ENCODE data around the gene NRG2. TPM values are rescaled to one million over a fixed set of nuclear protein-coding genes. Genes with fewer than 3 reads are reported as not detected.

Gene NRG2
- total RNA-seq, 1 donor from 2014 or later: 4.1 TPM

DNA sequence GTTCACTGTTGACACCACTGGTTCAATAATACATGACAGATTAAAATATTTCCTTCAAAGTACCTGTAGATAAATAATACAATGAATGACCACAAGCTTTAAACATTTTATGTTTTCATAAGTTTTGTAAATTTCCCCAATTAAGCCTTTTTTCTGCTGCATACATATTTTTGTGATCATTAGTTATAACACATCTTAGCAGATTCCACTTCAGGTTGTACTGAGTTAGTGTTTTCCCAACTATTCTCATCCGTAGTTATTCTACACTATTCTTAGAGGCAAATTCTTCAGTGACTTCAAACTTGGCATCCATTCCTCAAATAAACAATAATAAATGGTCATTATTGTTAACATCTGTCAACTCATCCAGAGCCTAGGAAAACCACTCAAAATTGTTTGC lies 100.9 kb downstream of the NRG2 start:
- no peak for DNase-seq

DNA sequence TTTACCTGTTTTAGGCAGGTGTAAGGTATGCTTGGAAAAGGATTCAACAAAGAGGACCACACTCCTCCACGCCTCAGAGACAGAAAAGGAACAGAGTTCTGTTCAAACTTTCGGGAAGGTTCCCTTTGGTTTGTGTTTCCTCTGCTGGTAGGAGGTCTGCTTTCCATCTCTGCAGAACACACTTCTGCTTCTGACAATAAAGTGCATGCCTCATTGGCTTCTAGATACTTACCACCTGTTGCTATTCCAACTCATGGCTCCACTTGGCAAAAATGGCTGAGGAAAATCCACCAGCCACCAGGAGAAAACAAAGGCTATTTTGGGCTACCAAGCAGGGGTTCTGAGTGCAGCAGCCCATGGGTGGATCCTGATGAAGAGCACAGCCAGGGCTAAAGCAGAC lies 112.7 kb downstream of the NRG2 start:
- DNase-seq: no peak

DNA sequence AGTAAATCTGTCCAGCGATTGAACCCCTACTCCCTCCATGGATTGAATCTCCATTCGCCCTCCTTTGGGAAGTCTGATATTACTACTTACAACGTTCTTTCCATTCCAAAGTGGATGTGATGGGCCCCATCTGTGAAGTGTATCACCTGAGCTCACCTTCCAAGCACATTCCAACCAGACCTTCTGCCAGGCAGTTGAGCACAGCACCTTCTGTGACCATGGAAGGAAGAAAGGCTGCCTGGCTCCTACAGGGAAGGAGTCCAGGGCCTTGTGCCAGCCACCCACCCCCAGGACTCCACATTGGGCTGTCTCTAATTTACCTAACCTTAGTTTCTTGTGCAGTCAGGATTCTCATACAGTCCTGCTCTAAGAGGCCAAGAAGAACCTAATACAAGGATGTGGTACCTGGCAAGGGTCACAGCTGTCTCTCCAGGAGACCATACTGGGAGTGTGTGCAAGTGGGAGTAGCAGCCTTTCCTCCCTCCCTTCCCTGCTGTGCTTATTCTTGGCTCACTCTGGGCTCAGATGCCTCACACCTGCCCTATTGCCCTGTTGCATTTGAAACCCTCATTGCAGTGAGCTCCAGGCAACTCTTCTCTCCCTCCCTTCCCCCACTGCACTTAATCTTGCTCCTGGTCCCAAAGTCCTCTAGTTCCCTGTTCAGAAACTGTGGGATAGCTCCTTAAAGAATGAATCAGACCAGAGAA lies 116.1 kb downstream of the NRG2 start:
- no peak for DNase-seq

DNA sequence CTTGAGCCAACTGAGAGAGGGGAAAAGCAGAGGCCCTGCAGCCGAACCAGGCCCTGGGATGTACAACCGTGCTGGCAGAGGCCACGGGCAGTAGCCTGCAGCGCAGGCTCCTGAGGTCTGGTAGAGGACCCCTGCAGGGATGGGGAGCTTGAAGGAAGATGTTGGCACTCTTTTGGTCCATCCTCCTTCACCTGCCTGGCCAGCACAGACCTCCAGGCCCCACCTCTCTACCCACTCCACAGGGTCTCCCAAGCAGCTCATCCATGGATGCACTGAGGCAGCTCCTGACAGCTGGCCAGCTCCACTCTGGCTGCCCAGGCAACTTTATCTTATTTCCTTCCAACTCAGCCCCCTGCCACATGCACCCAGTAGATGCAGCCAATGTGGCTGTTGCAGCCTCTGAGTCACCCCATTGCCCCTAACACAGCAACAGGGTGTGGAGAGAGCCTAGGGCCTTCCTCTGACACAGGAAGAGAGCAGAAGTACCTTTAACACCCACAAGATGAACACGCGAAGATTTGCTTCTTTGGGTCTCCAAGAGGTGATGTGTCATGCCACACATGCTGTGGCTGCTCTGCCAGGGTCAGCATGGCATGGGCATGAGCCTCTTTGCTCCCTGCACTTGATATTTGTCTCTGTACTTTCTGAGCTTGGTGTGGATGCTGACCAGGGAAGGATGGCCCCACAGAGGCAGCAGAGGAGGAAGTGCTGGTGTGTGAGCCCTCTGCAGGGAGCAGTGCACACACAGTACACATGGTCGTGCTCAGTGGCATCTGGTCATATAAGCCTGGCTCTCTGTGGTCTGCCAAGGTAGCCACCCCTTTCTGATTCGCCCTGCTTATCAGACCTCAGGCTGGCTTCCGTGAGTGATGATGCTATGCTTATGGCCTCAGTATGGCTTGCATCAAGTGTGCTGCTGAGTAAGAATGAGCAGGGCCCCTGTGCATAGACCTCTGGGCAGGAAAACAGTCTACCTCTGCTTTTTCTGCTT lies 117.2 kb downstream of the NRG2 start:
- no peak for DNase-seq

DNA sequence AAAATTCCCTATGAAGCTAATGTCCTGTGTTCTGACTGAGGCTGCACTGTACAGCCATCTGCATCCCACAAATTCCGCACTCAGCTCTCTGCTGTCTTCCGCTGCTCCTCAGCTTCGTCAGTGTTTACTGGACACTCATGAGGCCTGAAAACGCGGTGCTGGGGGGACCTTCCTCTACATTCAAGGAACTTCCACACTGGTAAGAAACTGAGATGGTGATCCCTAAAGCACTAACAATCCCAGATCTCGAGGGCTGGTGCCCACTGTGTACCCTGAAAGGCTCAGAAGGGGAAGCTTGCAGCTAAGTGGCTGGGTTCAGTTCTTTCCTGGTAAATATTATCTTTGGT lies 117.9 kb downstream of the NRG2 start:
- DNase-seq: no peak

DNA sequence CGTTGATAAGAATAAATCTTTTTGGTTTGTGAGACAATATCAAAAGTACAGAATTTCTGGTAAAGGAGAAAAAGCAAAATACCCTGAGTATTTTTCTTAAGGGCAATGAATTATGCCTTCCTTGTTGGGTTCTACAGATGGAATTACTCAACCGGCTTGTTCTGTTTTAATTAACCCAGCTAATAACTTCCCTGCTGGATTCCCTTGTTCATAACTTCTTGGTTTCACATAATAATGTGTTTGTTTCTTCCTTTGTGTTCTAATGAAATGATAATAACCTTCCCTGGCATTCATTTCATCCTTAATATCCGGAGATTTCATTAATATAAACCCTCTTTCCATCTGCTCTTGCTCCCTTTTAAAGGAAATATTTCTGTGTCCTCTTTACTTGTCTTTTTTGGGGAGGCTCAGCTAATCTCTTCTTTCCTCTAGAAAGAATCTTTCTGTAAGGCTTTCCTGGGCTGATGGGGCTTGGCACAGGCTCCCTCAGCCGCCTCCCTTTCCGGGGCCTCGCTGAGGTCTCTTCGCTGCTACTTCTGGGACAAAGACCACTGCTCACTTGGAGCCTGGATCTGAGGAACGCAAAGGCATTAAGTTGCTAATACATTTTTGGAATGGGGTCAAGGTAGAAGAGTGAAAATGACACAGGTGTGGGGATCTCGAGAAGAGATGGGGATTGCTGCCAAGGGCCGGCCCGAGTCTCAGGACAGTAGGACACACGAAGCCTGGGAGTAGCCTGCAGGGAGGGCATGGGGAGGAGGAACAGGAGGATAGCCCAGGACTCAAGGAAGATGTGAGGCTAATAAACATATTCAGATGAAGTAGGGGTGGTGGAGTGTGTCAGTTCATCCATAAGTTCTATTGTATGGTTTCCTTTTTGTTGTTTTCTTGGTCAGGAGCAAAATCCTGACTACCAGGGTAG lies 118.5 kb downstream of the NRG2 start:
- no peak for DNase-seq

DNA sequence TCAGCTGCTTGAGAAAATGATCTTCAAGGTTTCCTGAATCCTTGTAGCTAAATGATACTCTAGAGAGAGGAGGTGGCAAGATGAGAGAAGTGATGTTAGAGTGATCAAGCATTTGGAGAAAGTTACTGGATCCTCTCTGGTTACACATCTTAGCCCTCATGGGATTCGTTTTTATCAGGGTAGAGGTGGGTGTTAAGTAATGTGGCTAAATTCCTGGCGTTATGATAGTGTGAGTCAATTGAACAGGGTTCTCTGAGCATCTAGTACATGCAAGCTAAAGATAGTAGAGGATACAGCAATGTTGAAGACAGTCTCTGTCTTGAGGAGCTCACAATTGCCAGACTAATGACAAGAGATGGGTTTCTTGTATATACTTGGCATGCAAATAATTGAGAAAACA lies 123.8 kb downstream of the NRG2 start:
- DNase-seq: no peak

DNA sequence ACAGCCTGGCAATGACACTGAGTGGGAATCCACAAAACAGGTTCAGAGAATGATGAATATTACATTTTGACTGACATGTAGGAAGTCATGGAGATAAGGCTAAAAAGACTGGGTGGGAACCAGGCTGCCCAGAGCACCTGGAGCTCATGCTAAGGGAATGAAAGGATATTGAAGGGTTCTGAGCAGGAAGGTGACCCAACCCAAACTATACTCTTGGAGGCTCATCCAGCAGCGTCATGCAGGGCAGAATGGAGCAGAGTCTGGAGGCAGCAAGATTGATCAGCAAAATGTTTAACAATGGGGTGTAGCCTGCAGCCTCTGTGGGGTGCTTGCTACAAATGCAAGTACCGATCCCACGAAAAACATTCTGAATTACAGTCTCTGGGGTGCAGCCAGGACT lies 127.3 kb downstream of the NRG2 start:
- DNase-seq: no peak

DNA sequence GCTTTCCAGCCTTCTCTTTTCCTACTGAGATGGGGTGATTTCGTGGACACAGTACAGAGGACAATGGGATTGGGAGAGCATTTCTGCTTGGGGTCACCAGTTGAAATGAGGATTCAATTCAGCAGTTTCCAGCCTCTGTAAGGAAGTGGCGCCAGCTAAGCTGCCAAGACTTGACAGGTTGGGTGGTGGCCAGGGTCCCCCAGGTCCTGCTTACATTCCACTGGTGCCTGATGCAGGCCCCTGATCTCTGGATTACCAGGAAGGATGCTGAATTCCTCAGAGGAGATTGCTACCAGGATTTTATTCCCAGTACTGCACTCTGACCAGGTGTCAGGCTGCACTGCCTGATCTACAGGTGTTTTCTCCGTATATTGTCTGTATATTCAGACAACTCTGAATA lies 127.8 kb downstream of the NRG2 start:
- no peak for DNase-seq

DNA sequence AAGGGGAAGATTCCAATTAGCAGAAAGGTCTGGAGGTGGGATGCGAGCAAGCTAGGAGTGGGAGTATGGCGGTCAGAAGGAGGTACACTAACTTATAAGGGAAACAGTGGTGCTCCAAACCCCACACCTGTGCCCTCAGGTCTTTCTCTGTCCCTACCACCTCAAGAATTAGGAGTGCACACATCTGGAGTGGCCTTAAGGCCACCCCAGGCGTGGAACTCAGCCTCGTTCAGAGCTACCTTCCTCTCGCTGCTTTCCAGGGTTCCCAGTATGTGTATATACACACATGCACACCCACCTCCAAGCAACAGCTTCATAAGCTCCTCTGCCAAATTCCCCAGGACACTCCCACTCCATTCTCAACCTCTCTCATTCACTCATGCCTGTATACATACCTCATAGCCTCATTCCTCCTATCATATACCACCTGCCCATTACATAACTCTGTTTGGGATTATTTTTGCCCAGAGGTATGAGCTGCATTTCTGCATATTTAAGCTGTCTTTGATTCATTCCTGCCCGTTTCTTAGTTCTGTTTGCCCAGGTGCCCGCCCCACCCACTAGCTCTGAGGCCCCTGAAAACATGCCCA lies 128.8 kb downstream of the NRG2 start:
- DNase-seq: no peak

DNA sequence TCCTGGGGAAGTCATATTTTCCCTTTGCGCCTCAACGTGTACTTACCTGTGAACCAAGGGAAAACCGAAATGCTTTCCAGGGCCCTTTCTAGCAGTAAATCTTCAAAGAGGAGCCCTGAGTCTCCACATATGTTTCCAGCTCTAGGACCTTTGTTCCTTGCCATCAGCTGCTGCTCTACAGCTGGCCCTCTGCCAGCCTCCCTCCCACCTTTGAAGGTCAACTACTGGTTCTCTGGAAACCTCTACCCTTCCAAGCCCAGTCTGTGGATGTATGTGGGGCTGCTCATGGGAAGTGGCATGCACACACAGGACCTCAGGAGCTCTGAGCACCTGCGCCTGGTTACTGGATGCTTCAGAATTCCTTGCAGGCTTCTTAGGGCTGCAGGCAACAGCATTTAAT lies 130.3 kb downstream of the NRG2 start:
- DNase-seq: no peak

DNA sequence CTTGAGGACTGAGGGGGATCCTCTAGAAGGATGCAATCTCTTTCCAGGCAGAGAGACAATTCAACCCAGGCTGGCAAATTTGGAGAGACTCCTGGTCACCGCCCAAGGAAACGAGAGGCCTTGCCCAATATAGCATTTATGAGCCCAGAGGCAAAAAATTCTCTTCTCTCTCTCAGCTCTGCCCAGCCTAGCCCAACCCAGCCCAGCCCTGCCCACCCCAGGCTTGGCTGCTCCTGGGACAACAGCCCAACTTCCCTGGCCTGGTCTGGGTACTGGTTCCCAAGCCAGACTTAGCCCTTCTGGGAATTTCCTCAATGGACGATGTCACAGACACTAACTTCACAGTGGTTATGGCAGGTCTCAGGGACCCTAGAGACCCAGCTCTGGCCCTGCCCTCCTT lies 130.9 kb downstream of the NRG2 start:
- no peak for DNase-seq

DNA sequence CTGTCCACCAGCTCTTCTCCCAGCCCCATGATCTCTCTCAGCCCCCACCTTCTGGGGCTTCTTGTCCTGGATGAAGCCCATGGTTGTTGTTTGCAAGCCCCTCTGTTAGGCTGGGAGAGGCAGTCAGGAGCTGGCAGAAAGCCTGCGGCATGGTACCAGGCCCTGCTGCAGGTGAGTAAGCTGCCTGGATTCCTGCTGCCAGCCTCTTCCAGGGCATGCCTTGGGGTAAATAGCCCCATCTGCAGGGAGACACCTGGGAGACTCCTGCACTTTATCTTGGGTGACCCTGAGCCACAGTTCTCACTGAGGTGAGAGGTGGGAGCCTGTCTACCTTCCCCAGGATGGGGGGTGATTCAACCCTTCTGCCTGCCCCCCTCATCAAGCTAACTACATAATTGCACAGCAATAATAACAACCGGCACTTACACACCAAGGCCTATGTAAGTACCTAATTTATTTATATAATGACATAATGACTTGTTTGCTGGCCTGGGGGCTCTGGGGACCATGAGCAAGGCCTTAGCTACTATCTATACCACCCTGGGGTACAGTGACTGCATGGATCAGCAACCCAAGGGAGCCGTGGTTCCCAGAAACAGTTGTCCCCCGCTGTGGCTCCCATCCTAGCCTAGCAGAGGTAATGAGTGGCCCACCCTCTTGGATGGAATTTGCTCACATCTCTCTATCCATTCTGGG lies 131.5 kb downstream of the NRG2 start:
- no peak for DNase-seq

DNA sequence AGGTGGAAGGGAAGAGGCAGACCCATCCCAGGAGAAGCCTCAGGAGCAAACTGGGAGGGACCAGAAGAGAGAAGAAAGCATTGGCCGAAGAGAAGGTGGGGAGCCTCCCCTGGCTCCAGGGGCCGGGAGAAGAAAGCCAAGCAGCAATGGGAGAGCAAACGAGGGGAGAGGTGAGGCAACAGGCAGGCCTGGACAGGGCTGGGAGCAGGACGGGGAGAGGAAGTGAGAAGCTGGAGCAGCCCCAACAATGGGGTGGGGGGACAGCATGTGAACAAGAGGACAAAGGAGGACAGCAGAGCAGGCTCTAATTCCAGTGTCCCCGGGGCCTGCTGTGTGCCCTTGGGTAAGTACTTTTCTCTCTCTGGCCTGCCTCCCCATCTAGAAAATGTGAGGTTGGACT lies 132.2 kb downstream of the NRG2 start:
- no peak for DNase-seq

DNA sequence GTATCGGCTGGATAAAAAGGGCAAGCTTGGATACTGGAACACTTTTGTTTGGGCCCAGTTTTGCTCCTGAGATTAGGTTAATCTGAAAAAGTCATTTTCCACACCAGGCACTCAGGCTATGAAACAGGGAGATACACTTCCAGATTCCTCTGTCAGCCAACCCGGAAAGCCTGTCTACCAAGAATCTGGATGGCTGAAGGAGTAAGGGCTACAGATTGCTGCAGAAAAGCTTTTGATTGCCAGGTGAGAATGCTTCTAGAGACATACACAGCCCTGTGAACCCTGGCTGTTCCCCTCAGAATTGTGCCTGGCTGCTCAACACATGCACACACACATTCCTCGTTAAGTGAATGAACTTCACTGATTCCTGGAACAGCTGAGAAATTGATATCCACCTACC lies 133.1 kb downstream of the NRG2 start:
- no peak for DNase-seq

DNA sequence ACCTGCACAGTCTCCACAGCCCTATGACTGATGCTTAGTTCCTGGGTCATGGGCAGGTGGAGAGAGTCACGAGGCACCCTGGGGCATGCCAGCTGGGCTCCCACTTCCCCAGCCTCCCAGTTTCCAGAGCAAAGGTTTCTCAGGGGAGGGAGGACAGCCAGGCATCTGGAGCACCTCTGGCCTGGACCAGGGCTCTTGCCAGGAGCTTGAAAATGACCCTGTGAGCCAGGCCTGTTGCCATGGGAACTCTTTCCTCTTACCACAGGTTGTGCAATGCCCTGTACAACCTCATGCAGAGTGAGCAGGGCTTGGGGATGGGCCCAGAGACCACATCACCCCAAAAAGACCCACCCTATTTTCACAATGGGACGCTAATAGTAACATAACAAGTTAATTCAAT lies 134.3 kb downstream of the NRG2 start:
- no peak for DNase-seq

DNA sequence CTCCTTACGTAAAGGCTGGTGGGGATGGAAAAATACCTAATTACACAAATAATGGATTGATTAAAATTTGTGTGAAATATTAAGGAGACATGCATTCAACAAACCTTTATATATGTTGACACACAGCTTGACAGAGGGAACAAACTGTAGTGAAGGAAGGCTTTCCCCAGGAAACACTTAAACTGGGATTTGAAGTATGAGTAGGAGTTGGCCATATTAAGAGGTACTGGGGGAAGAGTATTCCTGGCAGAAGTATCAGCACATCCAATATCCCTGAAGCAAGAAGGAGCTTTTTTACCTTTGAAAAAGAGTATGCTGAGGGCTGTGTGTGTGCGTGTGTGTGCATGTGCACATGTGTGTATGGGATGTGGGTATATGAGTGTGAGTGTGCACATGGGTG lies 136.4 kb downstream of the NRG2 start:
- no peak for DNase-seq

DNA sequence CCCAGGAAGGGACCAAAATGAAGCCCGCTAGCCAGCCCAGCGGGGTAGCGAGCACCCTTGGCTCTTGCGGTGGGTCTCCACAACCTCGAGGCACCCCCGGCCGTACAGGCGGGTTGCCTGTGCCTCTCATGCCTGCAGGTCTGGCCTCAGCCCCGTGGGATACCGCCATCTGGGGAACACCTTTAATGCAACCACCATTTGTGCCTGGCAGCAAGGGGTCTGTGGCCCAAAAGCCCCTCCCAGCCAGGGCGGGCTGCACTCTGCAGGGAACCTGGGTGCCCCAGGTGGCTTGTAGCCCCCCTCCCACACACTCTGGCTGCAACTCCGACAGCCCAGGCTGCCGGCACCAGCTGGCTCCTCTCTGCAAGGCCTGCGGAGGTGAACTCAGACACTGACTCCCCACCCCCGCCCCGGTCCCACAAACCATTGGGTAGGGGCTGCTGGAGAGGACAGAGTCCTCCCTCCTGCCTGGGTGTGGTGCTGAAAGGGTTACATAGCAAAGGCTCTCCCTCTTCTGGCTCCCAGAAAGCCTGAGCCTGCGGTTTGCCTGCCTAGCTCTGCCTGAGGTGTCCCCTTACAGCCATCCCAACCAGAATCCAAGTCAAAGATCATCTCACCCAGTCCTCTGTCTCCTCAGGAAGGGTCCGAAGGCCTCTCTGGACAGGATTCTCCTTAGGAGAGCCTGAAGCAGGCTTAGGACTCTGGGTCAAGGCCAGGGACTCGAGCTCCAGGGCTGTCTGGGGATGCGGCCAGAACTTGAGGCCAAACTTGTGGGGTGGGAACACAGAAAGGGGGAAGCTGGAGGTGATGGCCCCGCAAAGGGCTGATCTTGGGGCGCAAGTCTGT lies 138.1 kb downstream of the NRG2 start:
- no peak for DNase-seq

DNA sequence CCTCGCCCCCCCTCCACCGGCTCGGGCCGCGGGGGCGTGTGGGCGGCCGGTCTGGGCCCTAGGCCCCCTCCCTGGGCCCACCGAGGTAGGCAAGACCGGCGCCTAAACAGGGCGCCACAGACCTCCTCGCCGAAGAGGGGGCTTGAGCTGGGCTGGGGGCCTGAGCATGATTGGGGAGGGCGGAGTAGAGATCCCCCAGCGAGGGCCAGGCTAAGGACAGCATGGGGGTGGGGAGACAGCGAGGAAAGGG lies 138.6 kb downstream of the NRG2 start:
- DNase-seq: no peak

DNA sequence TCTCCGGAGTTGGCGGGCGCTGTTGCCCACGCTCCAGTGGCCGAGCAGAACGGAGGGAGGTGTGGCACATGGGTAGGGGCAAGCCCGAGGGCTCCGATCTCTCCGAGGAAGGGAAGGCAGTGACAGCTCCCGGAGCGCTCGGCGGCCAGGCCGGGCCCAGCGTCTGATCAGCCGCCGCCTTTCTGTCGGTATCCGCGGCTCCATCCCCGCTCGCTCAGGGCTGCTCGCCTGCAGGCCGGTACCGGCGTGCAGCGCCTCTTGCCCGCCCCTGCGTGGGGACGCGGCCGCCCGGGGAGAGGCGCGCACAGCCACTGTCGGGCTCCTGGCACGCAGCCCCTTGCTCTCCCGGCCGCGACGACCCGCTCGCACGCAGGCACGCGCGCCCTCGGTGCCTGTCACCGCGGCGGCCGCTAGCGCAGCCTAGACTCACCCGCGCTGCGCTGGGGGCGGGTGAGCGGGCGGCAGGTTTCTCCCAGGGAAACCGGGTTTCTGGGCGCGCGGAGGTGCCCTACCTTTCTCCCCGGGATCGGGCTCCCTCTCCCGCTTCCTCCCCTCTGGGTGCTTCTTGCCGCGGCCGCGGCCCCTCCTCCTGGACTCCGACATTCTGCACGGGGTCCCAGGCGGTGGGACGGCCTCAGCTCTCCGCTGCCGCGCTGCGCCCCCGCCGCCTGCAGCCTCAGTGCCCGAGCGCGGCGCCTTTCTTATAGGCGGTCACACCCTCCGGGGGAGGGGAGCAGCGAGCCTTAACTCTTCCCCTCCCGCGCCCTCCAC lies 139.1 kb downstream of the NRG2 start:
- peak; percentile 44 for DNase-seq
